Measurements from ENCODE around the gene PCSK7. TPM values are rescaled to one million over a fixed set of nuclear protein-coding genes. Genes with fewer than 3 reads are reported as not detected.

The PCSK7 gene
- total and polyA plus RNA-seq, 2 donors (not counting 3 experiments of a cell fraction or from before 2014, with no cell fraction given), result 40.8 to 72.7 TPM

- DNase-seq (ENCODE audit: low read depth, low spot score) (no peak), FAIRE-seq (no peak)
- dilution Hi-C loops (cut with MboI; ENCODE audit: extremely low pct_ligation_motif_present, low sequenced_read_pairs) (no loop called here), intact Hi-C loops (cut with micrococcal nuclease) (no loop called here)
- POLR2A ChIA-PET, result no interaction called here
- Histone ChIP-seq H3K27ac (ENCODE audit: insufficient read depth, low read depth, low read length) (no peak overlapping the region), H3K9me3 (replicated peaks; ENCODE audit: control insufficient read depth, insufficient read depth, low read length) (no peaks in the 10 kb centered on the region), H2AFZ (ENCODE audit: low read depth, low read length) (no peak overlapping the region), H3K4me2 (ENCODE audit: insufficient read depth, low read length) (no peak overlapping the region), H3K79me2 (ENCODE audit: control insufficient read depth, insufficient read depth, low read length) (no peaks in the 10 kb centered on the region), H3K4me1 (ENCODE audit: control insufficient read depth, extremely low read depth, insufficient read depth, low read length) (no peaks in the 10 kb centered on the region), H3K4me3 (replicated peaks in 1 of 3; ENCODE audit: insufficient read depth in 1 of 3, low read depth in 1 of 3, low read length in 3 of 3) (no peak overlapping the region), H3K27me3 (ENCODE audit: control insufficient read depth in 2 of 2, insufficient read depth in 2 of 2, low read length in 2 of 2) (no peaks in the 10 kb centered on the region), H4K20me1 (replicated peaks; ENCODE audit: control insufficient read depth, extremely low read depth, insufficient read depth, low read length) (no peaks in the 10 kb centered on the region), H3K9me1 (replicated peaks; ENCODE audit: control insufficient read depth, extremely low read depth, insufficient read depth, low read length) (no peaks in the 10 kb centered on the region), H3K36me3 (ENCODE audit: control insufficient read depth in 2 of 2, extremely low read depth in 1 of 2, insufficient read depth in 2 of 2, low read length in 2 of 2) (peaks cover 0 to 33% of the 10 kb centered on the region in 2 experiments), H3K9ac (replicated peaks; ENCODE audit: extremely low read depth, insufficient read depth, low read length) (no peak overlapping the region)
- no peak for TF ChIP-seq EZH2 (IDR thresholded peaks at IDR 0.05; ENCODE audit: borderline replicate concordance, low read depth, low read length, severe bottlenecking)
- no peak for TF ChIP-seq FOS (IDR thresholded peaks at IDR 0.05; ENCODE audit: borderline replicate concordance, insufficient read depth, low read length)
- no peak for TF ChIP-seq CTCF (IDR thresholded peaks at IDR 0.05; ENCODE audit: extremely low read depth in 1 of 2, insufficient read depth in 1 of 2, low read depth in 1 of 2, low read length in 2 of 2)
- no peak for TF ChIP-seq JUN (IDR thresholded peaks at IDR 0.05; ENCODE audit: borderline replicate concordance, insufficient read depth, insufficient read length, low read depth)
- no peak for TF ChIP-seq GATA2 (IDR thresholded peaks at IDR 0.05; ENCODE audit: insufficient read depth, insufficient read length, low read depth, low read length)
- TF ChIP-seq MAX (IDR thresholded peaks at IDR 0.05; ENCODE audit: insufficient read depth, insufficient read length), result no peak
- TF ChIP-seq POLR2AphosphoS5 (IDR thresholded peaks at IDR 0.05; ENCODE audit: insufficient read depth, low read depth, low read length), result no peak
- TF ChIP-seq POLR2A (IDR thresholded peaks at IDR 0.05; ENCODE audit: low read depth, low read length), result no peak
- TF ChIP-seq MYC (IDR thresholded peaks at IDR 0.05; ENCODE audit: low read depth, low read length), result no peak
- BruUV-seq (replicated peaks), result no TSS peak
- CTCF ChIA-PET, result no interaction called here
Measured at GRCh38 chr11:117187799-117188481, 43.9 kb downstream of the PCSK7 start.
